Vagina (tissue), 2 donors: ENCODE results near the gene OTULIN. TPM values are rescaled to one million over a fixed set of nuclear protein-coding genes. Genes with fewer than 3 reads are reported as not detected.

Experiments used
- DNase-seq, 2 donors: peaks; one replicate each; pipeline ENCODE4 v3.0.0-alpha.2; 2017; ENCODE audit errors: extremely low spot score in 2 of 2
- H3K27ac ChIP-seq: fragments of 200-600 bp; sonication (generic); one replicate; pipeline ENCODE4 v1.5.1; 2019
- H3K27me3 ChIP-seq: fragments of 200-600 bp; sonication (generic); one replicate; pipeline ENCODE4 v1.5.1; 2019
- H3K36me3 ChIP-seq, 2 donors: fragments of 200-600 bp; sonication (generic); one replicate each; pipeline ENCODE4 v1.5.1; 2017 to 2019
- H3K4me1 ChIP-seq: fragments of 200-600 bp; sonication (generic); one replicate; pipeline ENCODE4 v1.5.1; 2019
- H3K4me3 ChIP-seq, 2 donors: fragments of 200-600 bp; sonication (generic); 1 replicate in 1 of 2; 2 replicates in 1 of 2; pipeline ENCODE4 v1.5.1; 2016 to 2019
- H3K9me3 ChIP-seq: fragments of 200-600 bp; sonication (generic); one replicate; pipeline ENCODE4 v1.5.1; 2019
- CTCF ChIP-seq, 3 experiments: fragments of 450-650 bp in 2 of 3; fragments of 200-600 bp in 1 of 3; sonication (generic) in 1 of 3; IDR thresholded peaks; one replicate each; pipeline ENCODE4 v1.5.1; 2017 to 2019; ENCODE audit warnings: antibody characterized with exemption in 3 of 3, mild to moderate bottlenecking in 2 of 3, moderate library complexity in 2 of 3
- POLR2A ChIP-seq, 2 donors: fragments of 450-650 bp; IDR thresholded peaks; one replicate each; pipeline ENCODE4 v1.6.1; 2017; ENCODE audit warnings: antibody characterized with exemption in 2 of 2, mild to moderate bottlenecking in 2 of 2, moderate library complexity in 2 of 2
- POLR2AphosphoS5 ChIP-seq, 2 donors: sonication (generic); formaldehyde crosslinking; IDR thresholded peaks; one replicate each; pipeline ENCODE4 v1.9.0; 2017; ENCODE audit warnings: antibody characterized with exemption in 2 of 2, mild to moderate bottlenecking in 2 of 2, low read depth in 1 of 2; ENCODE audit not compliant: insufficient read depth in 1 of 2
- intact Hi-C: fragments of 100-400 bp; cut with DNase I; formaldehyde crosslinking; loops from one replicate; pipeline ENCODE4 v1.15.1; 2023
- total RNA-seq: library from RNA; depleted of rRNA; stranded (reverse); fragments of >200 nt; gene quantifications from one replicate; pipeline ENCODE4 v1.2.3, GENCODE V29; 2016

OTULIN gene
- total RNA-seq, 1 donor from 2014 or later, result 34.1 TPM

DNA sequence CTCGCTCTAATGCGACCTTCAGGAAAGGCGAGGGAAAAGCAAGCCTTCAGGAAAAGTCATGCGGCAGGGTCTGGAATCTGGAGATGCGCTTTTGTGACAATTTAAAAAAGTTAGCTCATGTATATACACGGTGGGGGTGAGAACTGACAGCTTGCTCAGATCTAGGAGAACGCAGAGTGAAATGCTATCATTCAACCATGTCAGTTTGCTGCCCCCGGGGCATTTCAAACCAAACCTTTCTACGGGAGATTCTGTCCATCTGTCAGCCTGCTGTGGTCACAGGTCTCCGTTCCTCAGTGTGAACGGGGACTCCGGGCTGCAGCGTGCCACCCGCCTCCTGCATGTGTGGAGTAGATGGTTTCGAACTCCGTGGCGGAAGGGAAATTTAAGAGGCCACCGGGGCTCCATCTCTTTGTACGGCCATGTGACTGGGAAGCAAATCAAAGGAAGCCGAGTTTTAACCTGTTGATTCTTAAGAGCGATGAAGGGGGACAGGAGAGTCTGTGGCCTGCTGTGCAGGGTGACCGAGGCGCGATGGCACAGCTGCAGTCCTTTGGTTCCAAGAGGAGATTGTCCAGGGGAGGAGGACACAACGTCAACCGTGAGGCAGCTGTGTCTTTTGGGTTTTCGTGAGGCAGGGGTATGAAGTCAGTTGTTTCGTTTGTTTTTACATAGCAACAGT, 45.9 kb downstream of the OTULIN start:
- H3K4me3 ChIP-seq, result no peak overlapping the region
- H3K27me3 ChIP-seq, result no peaks in the 10 kb centered on the region
- DNase-seq, result no peak
- no peaks in the 10 kb centered on the region for H3K9me3 ChIP-seq
- intact Hi-C loops, result no loop called here
- H3K27ac ChIP-seq, result no peak overlapping the region
- H3K4me1 ChIP-seq, result peaks cover 22% of the 10 kb centered on the region
- TF ChIP-seq CTCF (IDR thresholded peaks at IDR 0.05), result no peak
- no peak for TF ChIP-seq POLR2AphosphoS5 (IDR thresholded peaks at IDR 0.05; ENCODE audit: insufficient read depth in 1 of 2, low read depth in 1 of 2)
- no peak for TF ChIP-seq POLR2A (IDR thresholded peaks at IDR 0.05)
- H3K36me3 ChIP-seq, result peaks cover 0 to 62% of the 10 kb centered on the region in 2 donors

DNA sequence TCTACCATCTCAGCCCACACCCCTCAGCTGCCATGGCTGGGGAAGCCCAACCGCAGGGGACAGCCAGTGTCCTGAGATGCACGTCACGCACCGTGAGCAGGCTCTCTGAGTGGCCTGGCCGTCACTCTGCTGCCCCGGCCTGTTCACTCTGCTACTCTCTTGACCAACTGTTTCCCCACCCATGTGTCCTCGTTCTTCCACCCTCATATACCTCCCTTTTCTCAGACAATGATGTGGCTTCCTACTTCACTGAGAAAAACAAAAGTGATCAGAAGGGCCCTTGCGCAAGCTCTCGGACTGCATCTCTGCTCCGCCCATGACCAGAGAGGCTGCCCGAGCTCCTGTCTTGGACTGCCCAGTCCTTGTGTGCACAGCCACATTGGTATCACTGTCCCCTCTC, 47.6 kb downstream of the OTULIN start:
- Histone ChIP-seq H3K27ac (no peak overlapping the region), H3K9me3 (no peaks in the 10 kb centered on the region), H3K4me1 (peaks cover 8% of the 10 kb centered on the region), H3K36me3 (peaks cover 0 to 58% of the 10 kb centered on the region in 2 donors), H3K4me3 (no peak overlapping the region), H3K27me3 (no peaks in the 10 kb centered on the region)
- TF ChIP-seq POLR2A (IDR thresholded peaks at IDR 0.05), result no peak
- TF ChIP-seq CTCF (IDR thresholded peaks at IDR 0.05), result no peak
- TF ChIP-seq POLR2AphosphoS5 (IDR thresholded peaks at IDR 0.05; ENCODE audit: insufficient read depth in 1 of 2, low read depth in 1 of 2), result no peak
- intact Hi-C loops, result no loop called here
- DNase-seq, result no peak

DNA sequence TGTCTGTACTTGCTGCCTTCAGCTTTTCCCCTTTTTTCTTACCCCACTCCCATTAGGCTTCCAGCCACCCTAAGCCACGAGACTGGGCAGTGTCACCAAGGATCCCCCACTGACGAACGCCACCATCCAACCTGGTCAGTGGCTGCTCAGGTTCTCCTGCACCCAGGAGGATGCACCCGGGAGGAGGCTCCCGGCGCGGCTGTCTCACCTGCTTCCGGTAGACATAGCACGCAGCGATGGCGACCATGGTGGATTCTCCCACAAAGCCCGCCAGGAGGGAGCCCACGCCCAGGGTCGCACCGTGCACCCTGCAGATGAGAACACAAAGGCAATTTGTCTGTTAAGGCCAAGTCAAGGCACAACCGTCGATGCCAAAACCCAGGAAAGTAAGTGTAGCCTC, 48.1 kb downstream of the OTULIN start:
- H3K36me3 ChIP-seq, result peaks cover 0 to 58% of the 10 kb centered on the region in 2 donors
- no peak for DNase-seq
- no peak overlapping the region for H3K27ac ChIP-seq
- peaks cover 7% of the 10 kb centered on the region for H3K4me1 ChIP-seq
- no peak overlapping the region for H3K4me3 ChIP-seq
- intact Hi-C loops, result no loop called here
- no peaks in the 10 kb centered on the region for H3K9me3 ChIP-seq
- TF ChIP-seq POLR2A (IDR thresholded peaks at IDR 0.05) (no peak), CTCF (IDR thresholded peaks at IDR 0.05) (no peak), POLR2AphosphoS5 (IDR thresholded peaks at IDR 0.05; ENCODE audit: insufficient read depth in 1 of 2, low read depth in 1 of 2) (no peak)
- no peaks in the 10 kb centered on the region for H3K27me3 ChIP-seq

DNA sequence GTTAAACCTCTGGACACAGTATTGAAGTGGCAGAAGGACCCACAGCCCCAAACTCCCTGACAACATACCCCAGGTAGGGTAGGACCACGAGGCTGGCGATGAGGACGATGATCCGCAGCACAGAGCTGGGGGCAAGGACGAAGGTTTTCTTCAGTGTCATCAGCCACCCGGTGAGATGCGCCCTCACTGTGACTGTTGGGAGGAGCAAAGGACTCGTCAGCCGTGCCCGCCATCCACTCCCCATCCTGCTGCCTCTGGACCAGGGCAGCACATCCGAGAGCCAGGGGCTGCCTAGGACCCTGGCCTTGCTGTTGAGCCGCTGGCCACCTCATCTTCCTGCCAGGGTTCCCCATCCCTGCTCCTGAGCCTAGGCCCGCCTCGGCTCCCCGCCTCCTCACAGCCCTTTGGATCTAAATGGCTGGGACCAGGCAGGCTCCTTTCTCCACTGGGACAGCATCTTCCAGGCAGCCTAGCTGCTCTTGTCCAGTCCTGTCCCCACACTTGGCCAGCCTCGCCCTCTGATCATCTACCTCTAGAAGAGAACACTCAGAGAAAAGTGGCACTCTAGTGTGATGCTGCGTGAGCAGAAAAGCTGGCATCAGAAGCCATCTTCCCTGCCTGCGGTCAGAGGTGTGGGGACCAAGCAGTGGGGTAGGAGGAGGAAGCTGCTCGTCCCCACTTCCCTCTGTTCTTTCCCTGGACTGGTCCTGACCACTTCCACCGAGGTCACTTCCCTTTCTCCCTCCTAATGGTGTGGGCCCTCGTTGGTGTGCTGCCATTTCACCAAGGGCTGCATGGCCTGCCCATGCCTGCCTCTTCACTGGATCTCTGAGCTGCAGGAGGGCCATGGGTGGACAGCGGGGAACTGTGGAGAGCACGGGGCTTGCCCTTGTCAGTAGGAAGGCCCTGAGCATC, 49.2 kb downstream of the OTULIN start:
- no peak overlapping the region for H3K27ac ChIP-seq
- no peaks in the 10 kb centered on the region for H3K9me3 ChIP-seq
- no peaks in the 10 kb centered on the region for H3K27me3 ChIP-seq
- no peak overlapping the region for H3K4me3 ChIP-seq
- H3K4me1 ChIP-seq, result peaks cover 7% of the 10 kb centered on the region
- peaks cover 0 to 58% of the 10 kb centered on the region in 2 donors for H3K36me3 ChIP-seq
- no peak for DNase-seq
- intact Hi-C loops, result no loop called here
- no peak for TF ChIP-seq CTCF (IDR thresholded peaks at IDR 0.05)
- TF ChIP-seq POLR2A (IDR thresholded peaks at IDR 0.05), result no peak
- TF ChIP-seq POLR2AphosphoS5 (IDR thresholded peaks at IDR 0.05; ENCODE audit: insufficient read depth in 1 of 2, low read depth in 1 of 2), result no peak
